NCI-H1092 treated with DMSO at 0.1 percent for 48 hours (cell line): ENCODE data around the gene JDP2.

Source experiments
- DNase-seq: peaks from one replicate; lab custom pipeline; 2025; lab: John Stamatoyannopoulos, UW

Gene JDP2

GRCh38 chr14:75484711-75485429 is 57.0 kb downstream of the JDP2 start:
- no peak for DNase-seq

DNA sequence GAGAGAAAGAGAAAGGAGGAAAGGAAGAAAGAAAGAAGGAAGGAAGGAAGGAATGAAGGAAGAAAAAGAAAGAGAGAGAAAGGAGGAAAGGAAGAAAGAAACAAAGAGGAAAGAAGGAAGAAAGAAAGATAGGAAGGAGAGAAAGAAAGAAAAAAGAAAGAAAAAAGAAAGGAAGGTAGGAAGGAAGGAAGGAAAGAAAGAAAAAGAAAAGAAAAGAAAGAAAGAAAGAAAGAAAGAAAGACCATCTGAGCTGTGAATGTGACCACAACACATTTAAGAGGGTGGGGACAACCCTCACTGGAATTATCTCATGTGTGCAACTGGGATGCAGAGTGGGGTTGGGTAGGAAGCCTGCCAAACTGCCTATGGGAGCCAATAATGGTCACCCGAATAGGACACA is 58.5 kb downstream of the JDP2 start:
- DNase-seq = no peak

DNA sequence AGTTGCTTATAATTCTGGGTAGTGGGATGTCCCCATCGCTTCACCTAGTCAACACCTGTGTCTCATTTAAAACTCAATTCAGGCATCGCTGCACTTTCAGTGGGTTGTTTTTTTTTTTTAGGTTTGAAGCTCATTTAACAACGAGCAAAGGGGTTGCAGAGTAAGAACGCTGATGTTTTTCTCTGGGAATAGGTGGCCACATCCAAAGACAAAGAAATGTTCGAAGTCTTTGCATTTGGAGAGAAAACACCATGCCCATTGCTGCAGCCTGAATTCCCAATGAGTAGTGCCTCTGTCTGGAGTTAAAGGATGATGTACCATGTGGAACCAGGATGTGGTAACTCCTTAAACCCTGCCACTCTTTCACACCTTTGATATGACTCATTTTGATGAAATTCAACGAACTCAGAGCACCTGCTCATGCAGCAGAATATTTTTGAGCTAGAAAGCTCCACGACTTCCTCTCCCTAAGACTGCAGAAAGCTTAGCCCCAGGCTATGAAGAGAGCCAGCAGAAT is 59.4 kb downstream of the JDP2 start:
- no peak for DNase-seq

DNA sequence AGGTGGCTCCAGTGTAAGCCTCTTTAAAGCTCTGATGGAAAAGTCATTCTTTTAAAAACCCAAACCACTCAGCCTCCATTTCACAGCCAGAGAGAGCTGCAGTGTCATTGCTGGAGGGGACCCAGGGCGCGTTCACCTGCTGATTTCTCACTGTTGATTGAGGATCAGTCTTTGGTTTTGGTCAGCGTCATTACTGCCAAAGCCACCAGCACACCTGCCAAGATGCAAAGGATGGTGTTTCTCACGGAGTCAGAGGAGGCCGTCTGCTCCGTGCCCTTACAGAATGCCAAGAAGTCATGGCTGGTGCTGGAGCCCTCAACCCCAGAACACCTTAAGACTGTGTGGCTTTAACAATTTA is 61.6 kb downstream of the JDP2 start:
- no peak for DNase-seq

DNA sequence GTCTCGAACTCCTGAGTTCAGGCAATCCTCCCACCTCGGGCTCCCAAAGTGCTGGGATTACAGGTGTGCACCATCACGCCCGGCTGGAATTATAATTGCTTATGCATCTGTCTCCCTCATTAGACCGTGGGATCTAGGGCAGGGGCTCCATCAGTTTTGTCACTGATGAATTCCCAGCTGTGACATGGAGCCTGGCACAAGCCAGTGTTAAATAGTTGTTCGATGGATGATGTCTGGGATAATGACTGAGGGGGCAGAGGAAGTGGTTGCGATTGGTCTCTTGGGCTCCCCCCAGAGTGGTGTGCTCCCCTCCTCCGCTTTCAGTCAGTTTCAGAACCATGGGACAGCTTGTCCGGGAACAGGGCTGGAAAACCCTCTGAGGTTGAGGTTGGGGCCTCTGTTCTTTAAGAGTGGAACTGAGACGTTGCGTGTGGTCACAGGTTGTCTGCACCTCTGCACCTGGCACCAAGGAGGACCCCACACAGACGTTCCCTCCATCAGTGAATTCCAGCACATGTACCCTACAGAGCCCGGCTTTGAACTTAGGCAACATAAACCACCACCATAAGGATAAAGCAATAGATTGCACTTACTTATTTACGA is 63.7 kb downstream of the JDP2 start:
- no peak for DNase-seq

- DNase-seq = no peak
These were observed 65.2 kb downstream of the JDP2 start for GRCh38 chr14:75492832-75493591.

- DNase-seq = no peak
These were observed 65.8 kb downstream of the JDP2 start for GRCh38 chr14:75493592-75494087.

GRCh38 chr14:75494896-75495295 is 67.1 kb downstream of the JDP2 start:
- no peak for DNase-seq

- DNase-seq = no peak
These were observed 67.6 kb downstream of the JDP2 start for GRCh38 chr14:75495399-75495798.

DNA sequence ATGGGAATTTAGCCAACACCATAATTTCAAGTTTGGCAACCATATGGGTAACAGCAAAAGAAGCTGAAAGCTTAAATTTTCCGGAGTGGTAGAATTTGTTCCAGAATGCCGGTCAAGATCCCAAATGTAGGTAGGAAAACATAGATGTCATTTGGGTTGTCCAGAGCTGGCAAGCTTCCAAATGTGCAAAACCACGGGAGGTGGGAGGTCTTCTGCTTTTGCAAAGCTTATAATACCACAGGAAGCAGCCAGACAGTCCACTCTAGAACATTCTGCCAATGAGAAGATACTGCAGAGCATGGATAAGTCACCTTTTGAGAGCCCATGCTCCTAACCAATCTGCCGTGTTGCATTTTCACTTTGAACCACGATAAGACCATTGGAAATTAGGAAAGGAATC is 68.1 kb downstream of the JDP2 start:
- DNase-seq = peak; percentile 35

DNA sequence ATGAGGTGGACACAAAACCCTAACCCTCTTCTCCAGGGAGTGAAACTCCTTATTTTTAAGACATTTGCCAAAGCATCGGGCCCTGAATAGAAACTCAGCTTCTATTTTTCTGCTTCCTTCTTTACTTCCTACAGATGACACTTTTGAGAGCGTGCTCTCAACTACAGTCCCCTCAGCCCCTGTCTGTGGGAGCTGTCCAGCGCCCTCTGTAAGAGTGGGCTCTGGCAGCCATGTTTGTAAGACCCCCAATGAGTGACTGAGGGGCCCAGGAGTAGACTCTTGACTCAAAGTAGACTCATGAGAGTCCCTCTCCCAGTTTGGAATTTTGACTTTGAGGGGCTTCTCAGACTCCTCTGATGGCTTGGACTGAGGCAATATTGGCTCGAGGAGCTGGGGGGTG is 68.9 kb downstream of the JDP2 start:
- DNase-seq = no peak

- DNase-seq = no peak
These were observed 69.4 kb downstream of the JDP2 start for GRCh38 chr14:75497191-75497590.

GRCh38 chr14:75497701-75498100 is 69.9 kb downstream of the JDP2 start:
- no peak for DNase-seq

- DNase-seq = no peak
These were observed 71.5 kb downstream of the JDP2 start for GRCh38 chr14:75499084-75499875.

DNA sequence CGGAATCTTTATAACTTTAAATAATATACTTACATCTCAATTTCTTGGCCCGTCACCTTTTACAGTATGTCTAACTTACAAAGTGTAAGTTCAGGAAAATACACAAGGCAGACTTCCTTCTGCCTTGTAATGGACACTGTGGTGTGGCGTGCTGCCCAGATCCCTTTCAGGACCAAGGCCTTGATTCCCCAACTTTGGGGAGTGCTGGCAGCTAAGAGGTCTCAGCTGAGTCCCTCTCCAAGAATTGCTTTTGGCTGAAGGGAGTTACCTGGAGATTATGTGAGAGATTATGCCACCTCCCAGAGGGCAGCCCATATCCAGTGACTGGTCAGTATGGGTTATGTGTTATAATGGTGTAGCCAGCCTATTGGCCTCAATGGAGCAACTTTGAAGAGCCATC is 73.3 kb downstream of the JDP2 start:
- no peak for DNase-seq

GRCh38 chr14:75504411-75504810 is 76.6 kb downstream of the JDP2 start:
- no peak for DNase-seq

DNA sequence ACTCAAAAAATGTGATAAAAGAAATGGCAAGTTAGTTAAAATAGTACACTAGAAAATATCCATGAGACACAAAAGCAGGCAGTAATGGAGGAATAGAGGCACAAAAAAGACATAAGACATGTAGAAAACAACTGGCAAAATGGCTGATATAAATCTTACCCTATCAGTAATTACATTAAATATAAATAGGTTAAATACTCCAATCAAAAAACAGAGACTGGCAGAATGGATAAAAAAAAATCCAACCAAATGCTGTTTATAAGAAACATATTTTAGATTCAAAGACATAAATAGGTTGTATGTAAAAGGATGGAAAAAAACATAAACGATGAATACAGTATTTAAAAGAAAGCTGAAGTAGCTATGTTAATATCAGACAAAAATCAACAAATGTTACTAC is 79.1 kb downstream of the JDP2 start:
- DNase-seq = no peak

- no peak for DNase-seq
These were observed 82.7 kb downstream of the JDP2 start for GRCh38 chr14:75510547-75510946.

GRCh38 chr14:75511201-75511600 is 83.4 kb downstream of the JDP2 start:
- DNase-seq = no peak

DNA sequence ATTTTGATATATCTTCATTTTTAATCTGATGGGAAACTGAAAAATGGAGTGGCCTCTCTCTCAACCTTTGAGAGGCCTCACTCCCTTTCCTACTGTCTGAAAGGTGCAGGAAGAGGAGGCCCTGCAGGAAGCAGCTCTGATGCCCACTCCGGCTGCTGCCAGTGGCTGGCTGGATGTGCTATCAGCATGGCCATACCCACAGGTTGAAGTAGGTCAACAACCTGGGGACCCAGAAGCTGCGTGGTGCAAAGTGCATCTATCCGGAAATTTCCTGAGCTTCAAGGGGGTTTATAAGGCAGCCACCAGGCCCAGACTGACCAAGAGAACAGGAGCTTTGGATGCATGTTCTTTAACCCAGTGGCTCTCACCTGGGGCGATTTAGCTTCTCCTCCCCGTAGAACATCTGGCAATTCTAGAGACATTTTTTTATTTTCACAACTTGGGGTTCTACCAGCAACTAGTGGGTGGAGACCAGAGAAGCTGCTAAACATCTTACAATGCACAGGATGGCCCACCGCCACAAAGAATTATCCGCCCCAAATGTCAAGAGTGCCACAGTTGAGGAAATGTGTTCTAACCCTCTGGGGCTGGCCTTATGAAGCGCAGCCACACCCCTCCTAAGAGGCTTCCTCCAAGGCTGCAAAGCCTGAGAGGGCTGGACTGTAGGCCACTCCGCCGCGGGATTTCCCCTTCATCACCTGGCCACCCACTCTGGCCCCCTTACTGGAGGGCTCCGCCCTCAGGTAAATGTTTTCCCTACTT is 86.3 kb downstream of the JDP2 start:
- DNase-seq = no peak
